ENCODE results near the gene PLD6.

- TF ChIP-seq POU6F1 (CRISPR knock-in tag; IDR thresholded peaks at IDR 0.05; ENCODE audit: borderline replicate concordance, low read depth) = no peak
- TF ChIP-seq BACH2 (CRISPR knock-in tag; IDR thresholded peaks at IDR 0.05; ENCODE audit: borderline replicate concordance) = no peak
Observed at GRCh38 chr17:17213775-17214174, 7.6 kb upstream of the PLD6 start.

All from SK-N-SH treated with all-trans-retinoic acid at 6 μM for 48 hours (cell line).